PC-3 (cell line): ENCODE measurements around the gene APOBEC3A. TPM values are rescaled to one million over a fixed set of nuclear protein-coding genes. Genes with fewer than 3 reads are reported as not detected.

ENCODE experiments used
- ATAC-seq: fragments of 200-7000 bp; cut with Tn5 transposase; 2 replicates; pipeline ENCODE4 v1.9.1; 2020; ENCODE audit warnings: mild to moderate bottlenecking, moderate library complexity
- BruUV-seq: library from RNA; stranded (reverse); fragments of 400-500 nt; replicated peaks from 2 replicates; lab custom pipeline; 2021; lab: Mats Ljungman, UMichigan
- CTCF ChIA-PET: fragments of 300-600 bp; sonication (Branson Sonifier 250); formaldehyde crosslinking; loops from one replicate; lab custom pipeline; 2022; ENCODE audit warnings: antibody characterized with exemption; lab: Charles Lee
- POLR2A ChIA-PET: fragments of 300-600 bp; sonication (Branson Sonifier 250); formaldehyde crosslinking; loops from one replicate; lab custom pipeline; 2022; ENCODE audit warnings: antibody characterized with exemption; ENCODE audit not compliant: unreplicated experiment; lab: Charles Lee
- DNase-seq: peaks from one replicate; pipeline ENCODE4 v3.0.0-alpha.2; 2015
- H2AFZ ChIP-seq: fragments of 300-600 bp; sonication (generic); 2 replicates; pipeline ENCODE4 v1.6.0; 2016; ENCODE audit warnings: antibody characterized with exemption, low read length
- H3F3A ChIP-seq: fragments of 300-600 bp; sonication (generic); one replicate; pipeline ENCODE4 v1.6.0; 2017; ENCODE audit warnings: antibody characterized with exemption, low read length, control low read depth, mild to moderate bottlenecking; ENCODE audit not compliant: unreplicated experiment
- H3K27ac ChIP-seq: fragments of 300-600 bp; sonication (generic); 2 replicates; pipeline ENCODE4 v1.5.1; 2016; ENCODE audit warnings: mild to moderate bottlenecking, low read length
- H3K27me3 ChIP-seq: fragments of 300-600 bp; sonication (generic); 2 replicates; pipeline ENCODE4 v1.6.1; 2016; ENCODE audit warnings: low read length, mixed read lengths
- H3K36me3 ChIP-seq: fragments of 300-600 bp; sonication (generic); 2 replicates; pipeline ENCODE4 v1.6.1; 2016; ENCODE audit warnings: low read depth, mixed run types, low read length, mixed read lengths
- H3K4me1 ChIP-seq: fragments of 300-600 bp; sonication (generic); 2 replicates; pipeline ENCODE4 v1.5.1; 2016; ENCODE audit warnings: low read length; ENCODE audit not compliant: insufficient read depth
- H3K4me2 ChIP-seq: fragments of 300-600 bp; sonication (generic); 2 replicates; pipeline ENCODE4 v1.6.0; 2016; ENCODE audit warnings: low read length
- H3K4me3 ChIP-seq: fragments of 300-600 bp; sonication (generic); 2 replicates; pipeline ENCODE4 v1.5.1; 2016; ENCODE audit warnings: mild to moderate bottlenecking, low read length, mixed read lengths
- H3K79me2 ChIP-seq: fragments of 300-600 bp; sonication (generic); 2 replicates; pipeline ENCODE4 v1.6.1; 2017; ENCODE audit warnings: low read length, mixed read lengths
- H3K9ac ChIP-seq: fragments of 300-600 bp; sonication (generic); 2 replicates; pipeline ENCODE4 v1.6.0; 2016; ENCODE audit warnings: mild to moderate bottlenecking, low read length
- H3K9me2 ChIP-seq: fragments of 300-600 bp; sonication (generic); replicated peaks from 2 replicates; pipeline ENCODE4 v1.6.1; 2016; ENCODE audit warnings: mixed run types, low read length, mixed read lengths
- H3K9me3 ChIP-seq: fragments of 300-600 bp; sonication (generic); 2 replicates; pipeline ENCODE4 v1.6.1; 2016; ENCODE audit warnings: low read length, mixed read lengths
- H4K20me1 ChIP-seq: fragments of 300-600 bp; sonication (generic); 2 replicates; pipeline ENCODE4 v1.6.1; 2016; ENCODE audit warnings: low read length, mixed read lengths
- CTCF ChIP-seq: fragments of 300-600 bp; sonication (generic); conservative IDR thresholded peaks from 2 replicates; pipeline ENCODE4 v1.5.1; 2017; ENCODE audit warnings: antibody characterized with exemption, low read depth, mild to moderate bottlenecking, low read length
- EZH2 ChIP-seq: fragments of 300-600 bp; sonication (generic); IDR thresholded peaks from one replicate; pipeline ENCODE4 v1.6.1; 2017; ENCODE audit warnings: antibody characterized with exemption, mild to moderate bottlenecking, low read length; ENCODE audit not compliant: unreplicated experiment
- EZH2phosphoT487 ChIP-seq: fragments of 300-600 bp; sonication (generic); IDR thresholded peaks from 2 replicates; pipeline ENCODE4 v1.6.1; 2018; ENCODE audit warnings: mild to moderate bottlenecking, antibody characterized with exemption, low read length, borderline replicate concordance
- intact Hi-C: fragments of 100-400 bp; cut with micrococcal nuclease; formaldehyde crosslinking; loops from 2 replicates; pipeline ENCODE4 v1.9.0; 2023
- total RNA-seq: library from RNA; depleted of rRNA; stranded (reverse); fragments of >200 nt; gene quantifications from 2 replicates; pipeline ENCODE4 v1.2.3, GENCODE V29; 2014

The APOBEC3A gene
- total RNA-seq, 1 experiment from 2014 or later = not detected

- DNase-seq = no peak
- no peak overlapping the region for H3K27ac ChIP-seq
- no peaks in the 10 kb centered on the region for H4K20me1 ChIP-seq
- no peaks in the 10 kb centered on the region for H3K9me3 ChIP-seq
- POLR2A ChIA-PET = no interaction called here
- CTCF ChIA-PET = no interaction called here
- no peaks in the 10 kb centered on the region for H3K27me3 ChIP-seq
- no peak overlapping the region for H3K4me2 ChIP-seq
- H3K79me2 ChIP-seq = no peaks in the 10 kb centered on the region
- no peak overlapping the region for H3K4me3 ChIP-seq
- no peaks in the 10 kb centered on the region for H3K36me3 ChIP-seq
- H3K9ac ChIP-seq = no peak overlapping the region
- H2AFZ ChIP-seq = no peak overlapping the region
- H3K4me1 ChIP-seq = no peaks in the 10 kb centered on the region
- no TSS peak for BruUV-seq
- TF ChIP-seq EZH2phosphoT487 (no peak), CTCF (no peak), EZH2 (no peak)
- ATAC-seq = no peak
- intact Hi-C loops = no loop called here
- H3F3A ChIP-seq = no peaks in the 10 kb centered on the region
- H3K9me2 ChIP-seq = no peaks in the 10 kb centered on the region
Observed at GRCh38 chr22:38954414-38955043, 2.9 kb upstream of the APOBEC3A start.

- H3K9me2 ChIP-seq = no peaks in the 10 kb centered on the region
- BruUV-seq = no TSS peak
- intact Hi-C loops = no loop called here
- no peaks in the 10 kb centered on the region for H3K79me2 ChIP-seq
- H3F3A ChIP-seq = no peaks in the 10 kb centered on the region
- ChIA-PET POLR2A (no interaction called here), CTCF (no interaction called here)
- no peaks in the 10 kb centered on the region for H3K27me3 ChIP-seq
- H2AFZ ChIP-seq = no peak overlapping the region
- TF ChIP-seq CTCF (no peak), EZH2phosphoT487 (no peak), EZH2 (no peak)
- H3K9ac ChIP-seq = no peak overlapping the region
- ATAC-seq = no peak
- no peaks in the 10 kb centered on the region for H3K36me3 ChIP-seq
- H4K20me1 ChIP-seq = no peaks in the 10 kb centered on the region
- H3K27ac ChIP-seq = no peak overlapping the region
- H3K4me2 ChIP-seq = no peak overlapping the region
- H3K4me3 ChIP-seq = no peak overlapping the region
- H3K9me3 ChIP-seq = no peaks in the 10 kb centered on the region
- no peaks in the 10 kb centered on the region for H3K4me1 ChIP-seq
- no peak for DNase-seq
Observed at GRCh38 chr22:38955250-38955905, 2.0 kb upstream of the APOBEC3A start.

- no TSS peak for BruUV-seq
- no peaks in the 10 kb centered on the region for H3K9me3 ChIP-seq
- H3K36me3 ChIP-seq = no peaks in the 10 kb centered on the region
- H4K20me1 ChIP-seq = no peaks in the 10 kb centered on the region
- H3K9ac ChIP-seq = no peak overlapping the region
- H3K4me3 ChIP-seq = no peak overlapping the region
- H3K4me1 ChIP-seq = no peaks in the 10 kb centered on the region
- no peak for DNase-seq
- no peaks in the 10 kb centered on the region for H3F3A ChIP-seq
- ChIA-PET POLR2A (no interaction called here), CTCF (no interaction called here)
- H3K9me2 ChIP-seq = no peaks in the 10 kb centered on the region
- H3K27ac ChIP-seq = no peak overlapping the region
- H2AFZ ChIP-seq = no peak overlapping the region
- no peaks in the 10 kb centered on the region for H3K27me3 ChIP-seq
- intact Hi-C loops = no loop called here
- no peak for ATAC-seq
- no peak overlapping the region for H3K4me2 ChIP-seq
- H3K79me2 ChIP-seq = no peaks in the 10 kb centered on the region
- TF ChIP-seq EZH2phosphoT487 (no peak), EZH2 (no peak), CTCF (no peak)
Observed at GRCh38 chr22:38955926-38956325, 1.5 kb upstream of the APOBEC3A start.
